8988T (cell line): ENCODE measurements around the gene PSMD4.
A peak's percentile ranks its signal among the peaks of the same experiment; 100 is the strongest.
"Not testable (repeated sequence)": the region's sequence is repeated elsewhere in the genome, so short reads cannot be mapped to it uniquely, and the experiment has no call there.

ENCODE experiments used
- DNase-seq: peaks from one replicate; pipeline ENCODE4 v3.0.0; 2011

Gene PSMD4

DNA sequence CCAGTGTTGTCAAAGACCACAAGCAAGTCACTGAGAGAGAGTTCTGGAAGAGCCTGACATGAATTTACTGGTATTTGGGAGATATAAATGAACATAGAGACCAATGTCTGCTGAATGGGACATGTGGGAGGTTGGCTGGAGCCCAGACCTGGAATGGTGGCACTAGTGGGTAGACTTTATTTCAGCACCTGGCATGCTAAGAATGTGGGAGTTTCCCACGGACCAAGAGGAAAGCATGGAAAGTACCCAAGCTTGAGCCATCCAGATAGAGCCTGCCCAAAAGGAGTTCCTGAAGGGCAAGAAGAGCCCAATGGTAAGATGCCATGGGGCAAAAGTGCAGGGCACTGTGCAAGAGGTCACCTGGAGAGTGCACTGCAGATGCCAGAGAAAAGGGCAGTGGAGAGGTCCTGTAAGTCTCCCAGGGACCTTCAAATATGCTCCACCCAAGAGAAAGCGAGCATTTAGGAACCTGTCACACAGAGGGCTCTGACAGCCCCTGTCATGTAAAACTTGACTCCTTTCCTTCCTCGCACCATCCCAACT is 19.5 kb downstream of the PSMD4 start:
- no peak for DNase-seq

DNA sequence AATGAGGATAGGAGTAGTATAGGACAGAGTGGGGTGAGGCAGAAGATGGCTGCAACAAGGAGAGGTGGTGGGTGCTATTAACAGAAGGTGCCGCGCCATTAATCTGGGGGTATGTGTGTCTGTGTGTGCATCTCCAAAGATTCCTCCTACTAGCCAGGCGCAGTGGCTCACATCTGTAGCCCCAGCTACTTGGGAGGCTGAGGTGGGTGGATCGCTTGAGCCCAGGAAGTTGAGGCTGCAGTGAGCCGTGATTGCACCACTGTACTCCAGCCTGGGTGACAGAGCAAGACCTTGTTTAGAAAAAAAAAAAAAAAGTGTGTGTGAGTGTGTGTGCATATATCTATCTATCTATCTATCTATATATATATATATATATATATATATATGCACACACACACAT is 20.8 kb downstream of the PSMD4 start:
- DNase-seq = not testable (repeated sequence)

DNA sequence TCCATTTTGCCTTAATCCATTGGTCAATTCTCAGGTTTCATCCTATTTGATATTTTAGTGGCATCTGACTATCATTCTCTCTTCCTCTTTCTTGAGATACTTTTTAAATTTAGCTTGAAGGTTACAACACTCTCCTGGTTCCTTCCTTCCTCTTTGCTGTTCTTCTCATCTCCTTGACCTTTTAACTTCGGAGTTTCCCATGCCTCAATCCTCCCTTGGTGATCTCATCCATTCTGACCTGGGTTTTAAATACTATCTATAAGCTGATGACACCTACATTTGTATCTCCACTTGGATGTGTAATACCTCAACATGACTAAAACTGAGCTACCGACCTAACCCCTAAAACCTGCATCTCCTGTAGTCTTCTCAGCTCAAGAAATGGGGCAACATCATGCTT is 22.7 kb downstream of the PSMD4 start:
- DNase-seq = no peak

DNA sequence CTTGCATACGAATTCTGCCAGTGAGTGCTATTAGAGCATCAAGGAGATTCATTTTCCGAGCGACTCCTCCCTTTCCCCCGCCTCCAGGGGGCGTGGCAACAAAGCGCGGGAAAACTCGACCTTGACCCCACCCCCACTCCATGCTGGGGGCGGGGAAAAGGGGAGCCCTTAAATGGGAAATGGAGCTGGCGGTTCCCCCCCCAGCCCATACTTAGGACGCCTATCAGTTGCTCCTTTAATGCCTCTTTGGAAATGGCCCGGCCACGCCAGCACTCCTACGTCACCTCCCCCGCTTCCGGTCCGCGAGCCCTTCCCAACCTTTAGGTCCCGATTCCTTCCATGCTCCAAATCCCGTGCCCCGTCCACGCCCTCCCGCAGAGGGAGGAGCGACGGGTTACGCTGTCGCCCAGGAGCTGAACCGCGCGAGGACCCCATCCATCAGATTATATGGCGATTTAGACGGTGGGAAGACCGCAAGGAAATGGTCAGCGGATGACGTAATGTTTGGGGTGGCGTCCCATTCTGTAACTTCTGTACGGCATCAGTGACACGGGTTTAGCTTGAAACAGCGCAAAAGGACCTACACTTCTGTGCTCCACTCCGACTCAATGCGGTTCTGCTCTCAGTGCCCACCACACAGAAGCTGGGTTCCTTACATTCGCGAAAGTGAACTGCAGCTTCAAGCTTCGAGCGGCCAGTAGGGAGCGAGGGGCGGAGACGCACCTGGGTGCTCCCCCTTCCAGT is 26.9 kb downstream of the PSMD4 start:
- DNase-seq = peak; percentile 69

DNA sequence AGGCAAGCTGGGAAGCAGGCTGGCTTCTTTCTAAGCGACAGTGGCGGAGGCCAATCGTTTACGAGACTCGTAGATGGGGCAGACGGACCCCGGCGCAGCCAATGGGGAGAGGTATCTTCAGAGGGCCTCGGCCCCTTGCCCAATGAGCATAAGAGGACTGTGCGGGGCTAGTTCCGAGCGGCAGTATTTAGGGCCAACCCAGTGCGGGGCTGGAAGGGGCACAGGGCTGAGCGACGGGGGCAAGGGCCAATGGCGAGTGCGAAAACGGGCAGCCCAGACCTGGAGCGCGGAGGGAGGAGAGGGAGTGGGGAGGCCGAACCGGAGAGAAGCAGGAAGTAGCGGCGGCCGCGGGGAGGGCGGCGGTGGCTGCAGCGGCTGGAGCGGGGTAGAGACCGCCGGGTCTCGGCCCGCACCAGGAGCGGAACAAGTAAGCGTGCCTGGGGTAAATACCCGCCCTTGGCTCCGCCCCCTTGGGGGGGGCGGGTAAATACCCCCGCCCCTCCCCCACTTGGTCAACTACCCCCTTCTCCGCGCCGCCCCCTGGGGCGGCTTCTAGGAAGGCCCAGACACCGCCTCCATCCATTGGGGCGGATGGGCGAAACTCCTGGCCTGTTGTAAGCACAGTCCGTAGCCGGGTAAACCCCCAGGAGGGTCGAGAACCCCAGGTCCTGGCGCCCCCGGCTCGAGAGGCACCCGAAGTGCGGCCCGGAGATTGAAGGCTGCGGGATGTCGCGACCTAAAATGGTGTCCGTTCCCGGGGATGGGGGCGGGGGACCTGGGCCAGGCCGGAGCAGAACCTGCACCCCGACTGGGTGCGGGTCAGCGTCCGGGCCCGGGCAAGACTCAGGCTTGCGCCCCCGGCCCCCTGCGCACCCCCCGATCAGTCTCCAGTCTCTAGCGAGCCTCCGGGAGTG is 27.7 kb downstream of the PSMD4 start, which contains the start of gene ZNF687:
TSS of gene ZNF687 (plus strand) at position 331 of the 914 bp plus-strand sequence. CDS start 3,993 bp downstream, outside the sequence.
- DNase-seq = peak; percentile 98

DNA sequence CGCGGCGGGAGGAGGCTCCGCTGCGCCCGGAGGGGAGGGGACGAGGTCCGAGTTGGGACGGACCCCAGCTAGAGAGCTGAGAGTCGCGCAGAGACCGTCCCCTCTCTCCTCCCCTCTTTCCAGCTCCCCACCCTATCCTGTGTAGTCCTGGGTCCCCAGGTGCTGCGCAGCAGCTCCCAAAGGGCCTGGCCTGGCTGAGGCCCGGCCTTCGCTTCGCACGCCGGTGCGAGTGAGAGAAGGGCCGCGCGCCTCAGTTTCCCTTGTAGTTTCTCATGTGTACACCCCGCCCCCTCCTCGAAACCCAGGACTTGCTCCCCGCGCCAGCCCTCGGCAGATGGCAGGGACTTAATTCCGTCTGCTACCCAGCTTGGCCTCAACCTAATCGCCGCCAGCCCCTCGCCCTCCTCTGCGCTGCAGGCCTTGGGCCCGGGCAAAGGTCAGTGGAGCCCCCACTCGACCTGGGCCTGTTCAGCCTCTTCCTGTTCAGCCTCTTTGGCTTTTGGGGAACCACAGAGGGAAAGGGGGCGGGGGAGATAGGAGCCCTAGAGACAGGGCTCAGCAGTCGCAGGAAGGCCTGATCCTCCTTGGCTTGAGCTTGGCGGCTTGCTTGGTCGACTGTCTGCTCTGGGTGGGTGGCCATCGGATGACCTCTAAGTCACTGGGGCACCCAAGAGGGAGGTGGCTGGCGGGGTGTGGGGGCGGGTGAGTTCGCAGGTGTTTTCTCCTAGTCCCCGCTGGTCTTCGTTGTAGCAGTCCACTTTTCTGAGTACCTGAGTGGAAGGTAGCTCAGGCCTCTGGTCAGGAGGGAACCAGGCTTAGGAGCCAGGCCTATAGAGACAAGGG is 28.6 kb downstream of the PSMD4 start:
- DNase-seq = no peak

DNA sequence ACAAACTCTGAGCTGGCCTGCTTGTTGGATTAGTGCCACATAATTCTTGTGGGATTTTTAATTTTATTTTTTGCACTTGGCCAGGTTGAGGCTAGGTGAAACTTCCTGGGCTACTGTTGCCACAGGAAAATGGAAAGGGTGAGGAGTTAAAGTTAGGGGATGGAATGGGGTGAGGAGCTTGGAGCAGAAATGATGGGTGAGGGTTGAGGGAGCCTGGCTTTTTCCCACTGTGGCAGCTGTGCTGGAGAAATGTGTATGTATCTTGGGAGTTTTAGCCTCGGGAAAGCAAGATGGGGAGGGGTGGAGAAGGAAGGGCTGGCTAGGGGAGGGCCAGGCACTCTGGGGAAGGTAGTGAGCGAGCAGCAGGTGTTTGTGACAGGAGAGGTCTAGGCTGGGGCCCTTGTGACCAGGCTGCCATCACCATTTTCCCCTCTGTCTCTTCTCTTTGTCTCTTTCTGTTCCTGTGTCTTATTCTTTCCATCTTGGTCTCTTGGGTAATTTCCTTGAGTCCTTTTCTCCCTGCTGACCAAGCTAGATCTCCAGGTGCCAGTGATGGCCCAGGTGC is 29.6 kb downstream of the PSMD4 start:
- no peak for DNase-seq

DNA sequence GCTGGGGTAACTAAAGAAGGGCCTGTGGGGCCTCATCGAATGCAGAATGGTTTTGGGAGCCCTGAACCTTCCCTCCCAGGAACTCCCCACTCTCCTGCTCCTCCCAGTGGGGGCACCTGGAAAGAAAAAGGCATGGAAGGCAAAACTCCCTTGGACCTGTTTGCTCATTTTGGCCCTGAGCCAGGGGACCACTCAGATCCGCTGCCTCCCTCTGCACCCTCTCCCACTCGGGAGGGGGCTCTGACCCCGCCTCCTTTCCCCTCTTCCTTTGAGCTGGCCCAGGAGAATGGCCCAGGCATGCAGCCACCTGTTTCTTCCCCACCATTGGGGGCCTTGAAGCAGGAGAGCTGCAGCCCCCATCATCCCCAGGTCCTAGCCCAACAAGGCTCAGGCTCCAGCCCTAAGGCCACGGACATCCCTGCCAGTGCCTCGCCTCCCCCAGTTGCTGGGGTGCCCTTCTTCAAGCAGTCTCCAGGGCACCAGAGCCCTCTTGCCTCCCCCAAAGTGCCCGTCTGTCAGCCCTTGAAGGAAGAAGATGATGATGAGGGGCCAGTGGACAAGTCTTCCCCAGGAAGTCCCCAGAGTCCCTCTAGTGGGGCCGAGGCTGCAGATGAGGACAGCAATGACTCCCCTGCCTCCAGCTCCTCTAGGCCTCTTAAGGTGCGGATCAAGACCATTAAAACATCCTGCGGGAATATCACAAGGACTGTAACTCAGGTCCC is 32.2 kb downstream of the PSMD4 start:
- DNase-seq = no peak

DNA sequence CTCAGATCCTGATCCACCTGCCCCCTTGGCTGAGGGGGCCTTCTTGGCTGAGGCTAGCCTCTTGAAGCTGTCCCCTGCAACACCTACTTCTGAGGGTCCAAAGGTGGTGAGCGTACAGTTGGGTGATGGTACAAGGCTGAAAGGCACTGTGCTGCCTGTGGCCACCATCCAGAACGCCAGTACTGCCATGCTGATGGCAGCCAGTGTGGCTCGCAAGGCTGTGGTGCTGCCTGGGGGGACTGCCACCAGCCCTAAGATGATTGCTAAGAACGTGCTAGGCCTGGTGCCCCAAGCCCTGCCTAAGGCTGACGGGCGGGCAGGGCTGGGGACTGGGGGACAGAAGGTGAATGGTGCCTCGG is 32.8 kb downstream of the PSMD4 start:
- DNase-seq = no peak

DNA sequence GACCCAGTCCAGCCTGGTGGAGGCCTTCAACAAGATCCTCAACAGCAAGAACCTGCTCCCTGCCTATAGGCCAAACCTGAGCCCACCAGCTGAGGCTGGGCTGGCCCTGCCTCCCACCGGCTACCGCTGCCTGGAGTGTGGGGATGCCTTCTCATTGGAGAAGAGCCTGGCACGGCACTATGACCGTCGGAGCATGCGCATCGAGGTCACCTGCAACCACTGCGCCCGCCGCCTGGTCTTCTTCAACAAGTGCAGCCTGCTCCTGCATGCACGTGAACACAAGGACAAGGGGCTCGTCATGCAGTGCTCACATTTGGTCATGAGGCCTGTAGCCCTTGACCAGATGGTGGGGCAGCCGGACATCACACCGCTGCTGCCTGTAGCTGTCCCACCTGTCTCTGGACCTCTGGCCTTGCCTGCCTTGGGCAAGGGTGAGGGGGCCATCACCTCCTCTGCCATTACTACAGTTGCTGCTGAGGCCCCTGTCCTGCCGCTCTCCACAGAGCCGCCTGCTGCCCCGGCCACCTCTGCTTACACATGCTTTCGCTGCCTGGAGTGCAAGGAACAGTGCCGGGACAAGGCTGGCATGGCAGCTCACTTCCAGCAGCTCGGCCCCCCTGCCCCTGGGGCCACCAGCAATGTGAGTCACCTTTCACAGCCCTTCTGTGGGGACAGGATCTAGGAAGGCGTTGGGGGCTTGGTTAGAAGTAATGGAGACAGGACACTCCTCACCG is 33.4 kb downstream of the PSMD4 start:
- DNase-seq = no peak

DNA sequence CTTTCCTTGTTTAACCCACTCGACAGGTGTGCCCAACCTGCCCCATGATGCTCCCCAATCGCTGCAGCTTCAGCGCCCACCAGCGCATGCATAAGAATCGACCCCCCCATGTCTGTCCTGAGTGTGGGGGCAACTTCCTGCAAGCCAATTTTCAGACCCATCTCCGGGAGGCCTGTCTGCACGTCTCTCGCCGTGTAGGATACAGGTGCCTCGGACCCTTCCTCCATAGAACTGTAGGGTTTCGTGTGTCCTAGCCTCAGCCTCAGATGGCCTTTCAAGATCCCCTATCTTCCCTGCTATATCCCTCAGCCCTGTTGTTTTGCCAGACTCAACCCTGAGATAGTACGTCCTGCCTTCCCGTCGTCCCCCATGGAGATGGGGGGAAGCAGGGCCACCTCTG is 34.0 kb downstream of the PSMD4 start:
- no peak for DNase-seq

DNA sequence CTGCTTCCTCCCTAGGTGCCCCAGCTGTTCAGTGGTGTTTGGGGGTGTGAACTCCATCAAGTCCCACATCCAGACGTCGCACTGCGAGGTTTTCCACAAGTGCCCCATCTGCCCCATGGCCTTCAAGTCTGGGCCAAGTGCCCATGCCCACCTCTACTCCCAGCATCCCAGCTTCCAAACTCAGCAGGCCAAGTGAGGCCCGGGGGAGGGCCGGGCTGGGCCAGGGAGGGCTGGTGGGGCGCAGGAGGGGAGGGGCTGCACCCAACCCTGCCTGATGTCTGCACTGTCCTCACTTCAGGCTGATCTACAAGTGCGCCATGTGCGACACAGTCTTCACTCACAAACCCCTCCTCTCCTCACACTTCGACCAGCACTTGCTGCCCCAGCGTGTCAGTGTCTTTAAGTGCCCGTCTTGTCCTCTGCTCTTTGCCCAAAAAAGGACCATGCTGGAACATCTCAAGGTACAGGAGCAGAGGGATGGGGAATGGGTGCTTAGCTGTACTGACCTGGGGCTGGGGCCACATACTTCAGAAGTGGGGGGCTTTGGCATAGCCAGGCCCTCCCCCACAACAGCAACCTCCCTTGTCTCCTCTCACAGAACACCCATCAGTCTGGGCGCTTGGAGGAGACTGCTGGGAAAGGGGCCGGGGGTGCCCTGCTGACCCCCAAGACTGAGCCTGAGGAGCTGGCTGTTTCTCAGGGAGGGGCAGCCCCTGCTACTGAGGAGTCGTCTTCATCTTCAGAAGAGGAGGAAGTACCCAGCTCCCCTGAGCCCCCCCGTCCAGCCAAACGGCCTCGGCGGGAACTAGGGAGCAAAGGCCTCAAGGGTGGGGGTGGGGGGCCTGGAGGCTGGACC is 34.8 kb downstream of the PSMD4 start:
- no peak for DNase-seq

DNA sequence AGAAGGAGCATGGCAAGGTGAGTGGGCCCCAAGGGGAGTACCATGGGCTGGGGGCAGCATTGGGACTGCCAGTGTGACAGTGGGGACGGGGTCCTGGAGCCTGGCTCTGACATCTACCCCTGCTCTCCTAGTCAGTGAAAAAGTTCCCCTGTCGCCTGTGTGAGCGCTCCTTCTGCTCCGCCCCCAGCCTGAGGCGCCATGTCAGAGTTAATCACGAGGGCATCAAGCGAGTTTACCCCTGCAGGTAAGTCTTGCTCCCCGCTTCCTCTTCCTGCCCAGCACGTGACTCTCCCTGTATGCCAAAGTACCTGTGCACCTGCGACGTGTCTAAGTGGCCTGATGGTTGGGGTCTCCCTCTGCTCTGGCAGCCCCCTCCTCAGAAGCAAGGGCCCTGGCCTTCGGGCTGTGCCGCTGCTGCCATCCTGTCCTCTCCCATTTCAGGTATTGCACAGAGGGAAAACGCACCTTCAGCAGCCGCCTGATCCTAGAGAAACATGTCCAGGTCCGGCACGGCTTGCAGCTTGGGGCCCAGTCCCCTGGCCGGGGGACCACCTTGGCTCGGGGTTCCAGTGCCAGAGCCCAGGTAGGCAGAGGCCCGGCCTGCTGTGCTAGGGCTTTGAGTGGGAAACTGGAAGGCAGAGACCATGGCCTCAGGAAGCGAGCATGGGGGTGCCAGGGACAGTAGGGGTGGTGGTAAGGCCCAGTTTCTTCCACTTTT is 35.6 kb downstream of the PSMD4 start:
- no peak for DNase-seq

DNA sequence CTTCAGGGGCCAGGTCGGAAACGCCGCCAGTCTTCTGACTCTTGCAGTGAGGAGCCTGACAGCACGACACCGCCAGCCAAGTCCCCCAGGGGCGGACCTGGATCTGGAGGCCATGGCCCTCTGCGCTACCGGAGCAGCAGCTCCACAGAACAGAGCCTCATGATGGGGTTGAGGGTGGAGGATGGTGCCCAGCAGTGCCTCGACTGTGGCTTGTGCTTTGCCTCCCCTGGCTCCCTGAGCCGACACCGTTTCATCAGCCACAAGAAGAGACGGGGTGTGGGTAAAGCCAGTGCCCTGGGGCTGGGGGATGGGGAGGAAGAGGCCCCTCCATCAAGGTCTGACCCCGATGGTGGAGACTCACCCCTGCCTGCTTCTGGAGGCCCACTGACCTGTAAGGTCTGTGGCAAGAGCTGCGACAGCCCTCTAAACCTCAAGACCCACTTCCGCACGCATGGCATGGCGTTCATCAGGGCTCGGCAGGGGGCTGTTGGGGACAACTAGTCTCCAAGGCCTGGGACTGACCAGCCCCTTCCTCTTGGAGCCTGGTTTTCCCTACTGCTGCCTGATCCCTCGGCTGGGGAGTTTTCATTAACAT is 36.3 kb downstream of the PSMD4 start:
- DNase-seq = no peak

DNA sequence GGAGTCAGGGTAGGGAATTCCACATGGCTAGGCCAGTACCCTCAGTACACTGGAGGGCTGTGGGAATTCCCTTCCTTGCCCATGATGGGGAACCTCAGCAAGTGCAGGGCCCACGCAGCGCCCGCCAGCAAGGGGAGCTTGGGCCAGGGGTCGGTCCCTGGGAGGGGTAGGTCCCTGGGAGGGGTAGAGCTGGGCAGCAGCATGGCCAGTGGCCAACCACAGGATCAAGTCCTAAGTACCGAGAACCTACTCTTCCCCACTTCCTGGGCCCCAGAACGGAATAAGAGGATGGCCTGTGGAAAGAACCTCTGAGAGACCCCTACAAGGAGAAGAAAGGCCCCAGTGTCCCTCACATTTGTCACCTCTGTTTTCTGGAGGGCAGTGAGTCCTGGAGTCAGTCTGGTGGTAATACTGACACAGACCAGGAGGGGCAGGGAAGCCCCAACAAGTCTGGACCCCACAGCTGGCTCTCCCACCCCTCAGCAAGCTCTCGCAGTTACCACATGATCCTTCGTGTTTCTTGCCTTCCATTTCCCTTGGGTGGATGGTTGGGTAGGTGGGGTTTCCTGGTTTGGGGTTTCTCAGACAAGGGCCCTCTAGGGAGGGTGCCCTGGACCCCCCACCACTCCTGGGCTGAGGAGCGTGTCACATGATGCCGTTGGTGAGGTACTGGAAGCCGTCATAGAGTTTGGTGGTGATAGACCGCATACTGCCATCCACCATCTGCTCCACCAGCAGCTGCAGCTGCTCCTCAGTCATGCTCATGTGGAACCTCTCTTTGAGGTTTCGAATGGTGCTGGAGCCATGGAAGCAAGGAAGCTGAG is 37.9 kb downstream of the PSMD4 start:
- no peak for DNase-seq

DNA sequence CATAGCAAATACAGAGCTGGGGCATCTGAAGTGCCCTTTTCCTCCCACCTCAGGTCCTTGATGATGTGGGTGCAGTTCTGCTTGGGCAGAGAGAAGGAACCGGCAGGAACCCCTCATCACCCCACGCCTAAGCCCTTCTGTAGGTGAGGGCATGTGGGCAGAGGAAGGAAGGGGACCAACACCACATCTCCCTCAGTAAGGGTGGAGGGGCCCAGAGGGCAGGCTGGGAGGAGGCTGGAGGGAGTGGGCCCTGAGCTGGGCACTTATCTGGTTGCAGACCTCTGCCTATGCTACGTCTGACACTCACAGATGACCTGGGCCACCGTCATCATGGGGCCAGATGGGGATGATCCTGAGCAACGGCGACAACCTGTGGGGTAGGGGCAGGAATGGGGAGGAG is 38.6 kb downstream of the PSMD4 start:
- DNase-seq = no peak

DNA sequence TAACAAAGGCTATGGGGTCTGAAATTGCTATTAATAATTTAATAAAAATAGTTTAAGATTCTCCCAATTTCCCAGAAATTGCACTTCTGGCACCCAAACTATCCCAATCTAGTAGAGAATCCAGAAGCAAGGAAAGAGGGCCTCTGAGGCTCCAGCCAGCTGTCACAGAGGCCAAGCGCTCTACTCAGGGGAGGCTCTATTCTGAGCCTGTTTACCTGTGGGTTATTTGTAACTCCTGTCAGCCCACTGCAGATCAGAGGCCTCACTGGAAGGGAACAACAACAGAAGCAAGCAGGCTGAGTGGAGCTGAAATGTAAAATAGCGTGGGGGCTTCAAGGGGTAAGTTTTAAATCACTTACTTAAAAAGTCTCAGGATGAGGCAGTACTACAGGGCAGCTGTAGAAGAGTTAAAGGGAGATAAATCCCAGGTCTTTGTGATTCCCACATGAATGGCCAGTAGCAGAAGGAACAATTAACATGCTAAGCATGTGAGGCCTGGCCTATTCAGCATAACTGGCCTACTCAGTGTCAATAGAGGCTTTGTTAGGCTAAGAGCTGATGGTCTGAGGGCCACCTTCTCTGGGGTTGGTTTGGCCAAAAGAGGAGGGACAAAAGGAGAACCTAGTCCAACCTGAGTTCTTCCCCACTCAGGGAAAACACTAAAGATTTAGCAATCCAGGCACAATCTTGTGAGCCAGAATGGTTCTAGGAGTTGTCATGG is 40.4 kb downstream of the PSMD4 start:
- no peak for DNase-seq
